ENCODE results near the gene OSTN. TPM values are rescaled to one million over a fixed set of nuclear protein-coding genes. Genes with fewer than 3 reads are reported as not detected.

OSTN gene
- total and polyA plus RNA-seq, 2 experiments from 2014 or later = not detected

- no peak for TF ChIP-seq ZNF462 (CRISPR knock-in tag; IDR thresholded peaks at IDR 0.05)
- TF ChIP-seq EZH2phosphoT487 (IDR thresholded peaks at IDR 0.05; ENCODE audit: unreplicated experiment) = no peak
- TF ChIP-seq NANOG (IDR thresholded peaks at IDR 0.05; ENCODE audit: borderline replicate concordance) = no peak
- TF ChIP-seq JUNB (IDR thresholded peaks at IDR 0.05; ENCODE audit: unreplicated experiment) = no peak
- TF ChIP-seq POLR2AphosphoS5 (IDR thresholded peaks at IDR 0.05; ENCODE audit: low read depth) = no peak
- no peak for TF ChIP-seq ZNF114 (CRISPR knock-in tag; IDR thresholded peaks at IDR 0.05)
- no peak for TF ChIP-seq CTCF (conservative IDR thresholded peaks at IDR 0.05; ENCODE audit: low read depth in 2 of 2)
- TF ChIP-seq EZH2 (IDR thresholded peaks at IDR 0.05; ENCODE audit: low read depth, unreplicated experiment) = no peak
- TF ChIP-seq STAT1 (IDR thresholded peaks at IDR 0.05; ENCODE audit: unreplicated experiment) = no peak
Observed at GRCh38 chr3:191198480-191198879, 561 bp upstream of the OSTN start (continued).

Data from GM23338 (cell line).